SK-N-MC (cell line): ENCODE results near the gene PARD3B.

Experiments
- EZH2 ChIP-seq: fragments of 200-600 bp; sonication (generic); IDR thresholded peaks from one replicate; pipeline ENCODE4 v1.6.1; 2017; ENCODE audit warnings: antibody characterized with exemption
- FOXP2 ChIP-seq: optimal IDR thresholded peaks from 2 replicates; pipeline ENCODE3; 2011; ENCODE audit warnings: mild to moderate bottlenecking, moderate library complexity; ENCODE audit not compliant: insufficient read depth; ENCODE audit errors: extremely low read length, control extremely low read depth
- POLR2AphosphoS5 ChIP-seq: IDR thresholded peaks from 2 replicates; pipeline ENCODE4 v1.6.1; 2012; ENCODE audit warnings: mild to moderate bottlenecking, low read depth, low read length, borderline replicate concordance

DNA sequence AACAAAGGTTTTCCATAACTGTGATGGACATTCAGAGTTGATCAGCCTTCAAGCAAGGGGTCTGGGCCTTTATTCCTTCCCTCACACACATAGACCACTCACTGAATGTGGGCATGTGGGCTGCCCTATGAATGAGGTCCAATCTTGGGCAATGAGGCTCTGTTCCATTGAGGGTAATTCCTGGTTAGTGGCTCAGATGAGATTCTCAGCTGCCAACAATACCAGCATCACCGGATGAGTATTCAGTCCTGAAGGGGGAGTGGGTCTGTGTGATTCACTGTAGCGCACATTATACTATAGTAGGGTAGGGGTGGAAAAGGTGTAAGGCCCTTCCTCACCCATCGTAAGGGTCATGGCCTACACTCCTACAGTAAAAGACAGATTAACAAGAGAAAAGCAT is 9.9 kb upstream of the PARD3B start:
- no peak for TF ChIP-seq POLR2AphosphoS5
- TF ChIP-seq EZH2, result no peak
- no peak for TF ChIP-seq FOXP2
